CD4-positive, alpha-beta T cell treated with Interleukin-15 for 4 hours (primary cell): ENCODE measurements around the gene THOC1.
"Not testable (repeated sequence)": the region's sequence is repeated elsewhere in the genome, so short reads cannot be mapped to it uniquely, and the experiment has no call there.

Experiments used
- DNase-seq: peaks from one replicate; pipeline ENCODE4 v3.0.0-alpha.2; 2020; ENCODE audit warnings: low spot score

Gene THOC1, protein sequence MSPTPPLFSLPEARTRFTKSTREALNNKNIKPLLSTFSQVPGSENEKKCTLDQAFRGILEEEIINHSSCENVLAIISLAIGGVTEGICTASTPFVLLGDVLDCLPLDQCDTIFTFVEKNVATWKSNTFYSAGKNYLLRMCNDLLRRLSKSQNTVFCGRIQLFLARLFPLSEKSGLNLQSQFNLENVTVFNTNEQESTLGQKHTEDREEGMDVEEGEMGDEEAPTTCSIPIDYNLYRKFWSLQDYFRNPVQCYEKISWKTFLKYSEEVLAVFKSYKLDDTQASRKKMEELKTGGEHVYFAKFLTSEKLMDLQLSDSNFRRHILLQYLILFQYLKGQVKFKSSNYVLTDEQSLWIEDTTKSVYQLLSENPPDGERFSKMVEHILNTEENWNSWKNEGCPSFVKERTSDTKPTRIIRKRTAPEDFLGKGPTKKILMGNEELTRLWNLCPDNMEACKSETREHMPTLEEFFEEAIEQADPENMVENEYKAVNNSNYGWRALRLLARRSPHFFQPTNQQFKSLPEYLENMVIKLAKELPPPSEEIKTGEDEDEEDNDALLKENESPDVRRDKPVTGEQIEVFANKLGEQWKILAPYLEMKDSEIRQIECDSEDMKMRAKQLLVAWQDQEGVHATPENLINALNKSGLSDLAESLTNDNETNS

DNA sequence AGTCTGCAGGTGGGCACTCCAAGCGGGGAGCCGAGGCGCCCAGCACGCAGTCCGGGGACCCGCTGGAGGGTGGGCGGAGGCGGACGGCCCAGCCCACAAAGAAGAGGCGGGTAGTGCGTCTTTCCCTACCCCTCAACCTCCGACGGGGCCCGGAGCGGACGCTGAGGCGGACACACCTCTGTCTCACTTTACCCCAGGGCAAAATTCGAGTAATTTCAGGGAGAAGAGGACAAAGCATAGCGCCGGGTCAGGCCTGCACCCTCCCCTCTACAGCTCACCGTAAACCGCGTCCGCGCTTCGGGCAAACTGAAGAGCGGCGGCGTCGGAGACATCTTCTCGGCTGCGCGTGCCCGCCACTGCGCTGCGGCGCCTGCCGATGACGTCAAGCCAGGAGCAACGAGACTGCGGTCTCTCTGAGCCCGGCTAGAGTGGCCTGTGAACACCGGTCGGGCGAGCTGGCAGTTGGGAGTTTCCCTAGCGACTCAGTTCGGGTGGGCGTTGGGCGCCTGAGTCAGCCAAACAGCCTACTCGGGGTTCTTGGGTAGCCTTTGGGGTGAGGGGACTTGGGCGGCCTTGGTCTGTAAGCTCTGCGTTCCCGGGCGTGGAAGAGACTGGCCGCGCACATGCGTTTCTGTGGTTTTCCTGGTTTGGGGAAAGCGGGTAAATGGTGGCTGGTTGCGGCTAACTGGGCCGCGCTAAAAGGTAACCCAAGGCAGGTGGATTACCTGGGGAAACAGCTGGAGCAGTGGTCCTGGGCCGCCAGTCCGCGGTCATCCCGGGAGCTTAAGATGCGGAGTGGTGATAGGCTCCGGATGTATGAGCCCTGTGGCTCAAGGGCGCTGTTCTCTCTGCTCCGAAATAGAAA lies at the start of gene THOC1:
Gene THOC1 (minus strand): TSS at position 360 of the 865 bp plus-strand sequence. CDS start 28 bp downstream, at position 332.
- peak; percentile 95 for DNase-seq

DNA sequence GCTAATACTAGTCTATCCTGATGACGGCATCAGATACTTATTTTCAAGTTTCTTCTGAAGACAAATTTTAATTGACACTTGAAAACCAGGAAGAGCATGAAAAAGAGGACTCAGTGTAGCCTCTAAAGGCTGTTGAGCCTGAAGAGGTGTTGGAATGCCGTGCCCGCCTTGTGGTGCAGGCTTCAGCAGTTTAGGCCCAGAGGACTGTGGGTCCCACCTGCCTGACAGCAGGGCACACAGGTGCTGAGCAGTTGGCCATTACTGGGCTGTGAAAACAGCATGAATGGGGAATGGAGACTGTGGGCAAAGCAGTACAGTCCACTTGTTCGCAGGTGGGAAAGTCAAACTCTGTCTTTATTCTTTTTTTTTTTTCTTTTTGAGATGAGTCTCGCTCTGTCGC lies 49.8 kb upstream of the THOC1 start:
- DNase-seq = no peak

- DNase-seq = no peak
Measured at GRCh38 chr18:316393-316792, 48.5 kb upstream of the THOC1 start.

DNA sequence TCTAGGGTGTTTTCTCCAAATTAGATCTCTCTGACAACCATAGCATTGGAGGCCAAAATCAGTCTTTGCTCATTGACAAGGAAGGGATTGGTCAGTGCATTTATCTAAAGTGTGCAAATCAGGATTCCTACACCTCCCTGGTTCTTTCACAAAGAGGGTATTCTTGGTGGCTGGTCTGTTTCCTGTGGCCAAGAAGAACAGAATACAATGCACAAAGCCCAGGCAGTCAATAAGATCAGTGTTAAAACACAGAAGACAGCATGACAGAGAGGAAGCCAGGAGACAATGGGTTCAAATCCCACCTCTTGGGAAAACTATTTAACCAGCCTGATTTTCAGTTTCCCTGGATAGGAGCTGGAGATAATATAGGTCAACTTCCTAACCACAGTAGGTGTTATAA lies 46.1 kb upstream of the THOC1 start:
- no peak for DNase-seq

DNA sequence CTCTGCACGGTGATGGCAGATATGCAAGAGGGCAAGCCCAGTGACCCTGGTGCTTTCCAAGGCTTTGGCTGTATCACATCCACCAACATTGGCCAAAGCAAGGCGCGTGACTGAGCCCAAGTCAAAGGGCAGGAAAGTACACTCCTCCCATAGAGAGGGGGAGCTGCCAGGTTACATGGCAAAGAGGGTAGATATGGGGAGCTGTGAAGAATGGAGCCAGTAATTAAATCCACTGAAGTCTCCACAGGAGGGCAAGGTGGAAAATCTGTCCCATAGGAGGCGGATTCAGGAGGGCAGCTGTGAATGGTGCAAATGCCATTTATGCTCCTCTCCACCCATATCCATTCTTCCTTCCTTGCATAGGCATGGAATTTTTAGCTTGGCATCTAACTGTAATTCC lies 44.6 kb upstream of the THOC1 start:
- DNase-seq = no peak

DNA sequence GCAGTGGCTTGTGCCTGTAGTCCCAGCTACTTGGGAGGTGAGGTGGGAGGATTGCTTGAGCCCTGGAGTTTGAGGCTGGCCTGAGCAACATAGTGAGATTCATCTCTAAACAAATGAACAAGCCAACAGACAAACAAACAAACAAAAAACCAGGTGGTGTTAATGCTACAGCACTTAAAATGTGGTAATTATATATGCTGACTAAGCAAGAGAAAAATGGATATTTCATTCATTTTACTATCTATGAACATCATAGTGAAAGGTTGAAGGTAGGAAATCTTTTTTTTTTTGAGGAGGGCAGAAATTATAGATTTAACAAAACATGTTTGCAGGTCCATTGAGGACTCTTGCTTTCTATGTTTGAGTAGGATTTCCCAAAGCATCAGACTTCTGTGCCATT lies 42.2 kb upstream of the THOC1 start:
- DNase-seq = no peak

DNA sequence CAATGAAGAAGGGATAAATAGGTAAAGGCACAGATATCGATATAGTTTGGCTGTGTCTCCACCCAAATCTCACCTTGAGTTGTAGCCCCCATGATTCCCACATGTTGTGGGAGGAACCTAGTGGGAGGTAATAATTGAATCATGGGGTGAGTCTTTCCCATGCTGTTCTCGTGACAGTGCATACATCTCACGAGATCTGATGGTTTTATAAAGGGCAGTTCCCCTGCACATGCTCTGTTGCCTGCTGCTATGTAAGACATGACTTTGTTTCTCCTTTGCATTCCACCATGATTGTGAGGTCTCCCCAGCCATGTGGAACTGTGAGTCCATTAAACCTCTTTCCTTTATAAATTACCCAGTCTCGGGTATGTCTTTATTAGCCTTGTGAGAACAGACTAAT lies 40.2 kb upstream of the THOC1 start:
- DNase-seq = not testable (repeated sequence)

DNA sequence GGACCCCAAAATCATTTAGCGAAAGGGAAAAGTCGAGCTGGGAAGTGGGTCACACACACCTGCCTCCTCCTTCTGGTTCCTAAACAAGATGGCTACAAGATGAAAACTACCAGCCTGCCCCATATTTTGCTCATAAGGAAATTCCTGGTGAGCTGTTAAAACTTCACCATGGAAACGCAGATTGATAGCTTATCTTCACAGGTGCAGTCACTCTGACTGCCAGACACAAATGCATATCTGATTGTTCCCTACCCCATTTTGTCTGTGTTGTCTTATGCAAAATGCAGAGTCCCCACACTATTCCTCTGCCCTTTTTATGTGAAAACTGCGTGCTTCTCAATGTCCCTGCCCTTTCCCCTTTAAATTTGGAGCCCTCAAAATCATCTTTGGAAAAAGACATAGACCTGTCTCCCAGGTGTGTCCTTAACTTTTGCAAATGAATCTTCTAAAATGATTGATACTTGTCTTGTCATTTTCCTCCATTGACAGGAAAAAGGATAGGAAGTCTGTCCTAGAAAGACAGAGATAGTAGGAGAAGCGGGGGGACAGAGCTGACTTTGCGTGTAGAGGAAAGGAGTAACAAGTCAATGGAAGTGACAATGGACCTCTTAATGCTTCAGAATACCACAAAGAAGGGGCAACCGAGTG lies 38.9 kb upstream of the THOC1 start:
- DNase-seq = no peak

DNA sequence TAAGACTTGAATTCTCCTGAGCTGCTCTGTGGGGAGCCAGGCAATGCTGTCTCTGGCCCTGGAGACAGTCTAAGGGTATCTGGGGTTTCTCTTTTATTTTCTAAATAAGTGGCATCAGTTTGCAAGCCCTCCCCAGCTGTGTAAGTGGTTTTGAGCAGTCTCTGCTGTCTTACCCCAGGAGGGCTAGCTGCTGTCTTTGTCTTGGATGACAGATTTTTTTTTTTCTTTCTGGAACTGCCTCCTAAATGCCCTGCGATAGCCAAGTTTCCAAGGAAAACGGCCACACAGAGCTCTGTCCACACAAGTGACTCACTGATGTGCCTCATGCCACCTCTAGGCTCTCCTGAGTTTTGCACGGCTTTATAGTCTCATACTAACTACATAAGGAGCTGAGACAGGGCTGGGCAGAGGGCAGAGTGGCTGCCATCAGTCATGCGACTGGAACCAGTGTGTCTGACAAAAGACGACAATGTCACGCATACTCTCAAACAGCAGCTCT lies 37.2 kb upstream of the THOC1 start:
- no peak for DNase-seq

DNA sequence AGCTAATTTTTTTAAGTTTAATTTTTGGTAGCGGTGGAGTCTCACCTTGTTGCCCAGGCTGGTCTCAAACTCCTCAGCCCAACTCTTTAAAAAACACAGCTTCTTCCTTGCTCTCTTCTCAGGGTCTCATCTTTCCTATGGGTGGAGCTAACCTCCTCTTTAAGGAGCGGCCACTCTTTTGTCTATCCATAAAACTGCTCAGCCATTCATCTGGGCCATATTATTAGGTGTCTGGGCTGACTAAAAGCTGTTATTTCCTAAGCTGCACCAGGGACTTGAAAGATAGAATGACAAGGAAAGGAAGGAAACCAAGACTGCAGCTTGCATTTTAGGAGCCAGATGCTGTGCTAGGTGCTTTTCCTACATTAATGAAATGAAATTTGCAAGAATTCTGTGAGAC lies 35.8 kb upstream of the THOC1 start:
- DNase-seq = no peak

GRCh38 chr18:303011-303410 lies 35.2 kb upstream of the THOC1 start:
- DNase-seq = no peak

GRCh38 chr18:302097-302496 lies 34.2 kb upstream of the THOC1 start:
- DNase-seq = no peak

DNA sequence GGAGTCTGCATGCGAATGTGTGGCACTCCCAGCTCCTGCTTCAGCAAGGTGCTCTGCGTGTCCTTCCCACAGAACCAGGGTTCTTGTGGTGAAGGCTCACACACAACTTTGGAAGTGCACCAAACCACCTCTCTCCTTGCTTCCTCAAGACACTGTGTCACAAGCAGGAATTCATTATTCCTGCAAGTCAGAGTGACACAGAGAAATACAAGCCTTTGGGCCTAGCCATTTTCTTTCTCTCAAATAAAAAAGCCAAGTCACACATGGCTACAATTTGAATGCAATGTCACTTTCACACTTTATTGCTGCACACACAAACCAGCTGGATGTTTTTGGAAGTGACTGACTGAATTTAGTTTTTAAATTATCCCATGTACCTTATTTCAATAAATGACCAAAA lies 30.1 kb upstream of the THOC1 start:
- no peak for DNase-seq

DNA sequence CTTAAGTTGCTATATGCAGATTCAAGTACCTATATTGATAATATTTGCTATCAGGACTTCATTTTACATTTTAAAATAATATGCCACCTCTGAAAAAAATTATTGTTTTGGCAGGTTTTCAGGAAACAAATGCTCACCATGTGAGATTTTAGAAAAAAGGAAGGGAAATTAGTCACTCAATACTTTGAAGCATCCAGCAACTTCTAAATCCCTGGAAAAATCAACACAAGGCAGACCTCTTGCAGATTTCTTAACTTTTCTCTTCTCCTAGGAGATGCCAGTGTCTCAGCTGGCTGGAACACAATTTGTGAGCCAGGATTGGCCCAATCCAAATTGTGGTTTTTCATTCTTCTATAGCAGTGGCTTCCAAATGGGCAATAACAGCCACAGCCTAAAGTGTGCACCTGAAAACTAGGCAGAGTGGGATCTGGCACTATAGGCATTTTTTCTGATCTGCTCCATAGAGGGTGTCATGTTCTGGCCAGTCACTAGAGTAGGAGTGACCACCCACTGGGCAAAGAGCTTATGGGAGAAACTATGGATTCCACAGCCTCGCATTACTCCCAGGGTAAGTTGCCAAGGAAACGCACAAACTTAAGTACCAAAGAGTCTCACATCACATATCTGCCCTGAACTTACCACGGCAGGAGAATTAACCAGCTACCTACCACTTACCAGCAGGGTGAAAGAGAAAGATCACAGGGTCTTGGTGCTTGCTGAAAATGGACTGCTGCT lies 28.1 kb upstream of the THOC1 start:
- DNase-seq = no peak

DNA sequence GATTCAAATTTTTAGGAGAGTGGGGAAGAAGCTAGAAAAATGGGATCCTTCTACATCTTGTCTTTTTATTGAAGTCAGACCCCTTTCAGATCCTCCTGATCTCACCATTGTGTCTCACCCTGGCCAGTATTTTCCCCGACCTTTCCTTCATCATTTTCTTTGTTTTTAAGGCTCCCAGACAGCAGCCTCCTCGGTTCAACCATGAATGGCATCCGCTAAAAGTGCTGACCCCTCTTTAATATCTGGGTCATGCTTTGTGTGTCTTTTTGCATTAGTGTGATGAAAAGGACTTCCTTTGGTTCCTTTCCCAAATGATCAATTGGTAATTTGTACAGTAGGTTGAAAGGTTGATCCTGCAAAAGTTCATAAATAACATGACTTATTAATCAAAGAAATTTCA lies 26.7 kb upstream of the THOC1 start:
- no peak for DNase-seq

DNA sequence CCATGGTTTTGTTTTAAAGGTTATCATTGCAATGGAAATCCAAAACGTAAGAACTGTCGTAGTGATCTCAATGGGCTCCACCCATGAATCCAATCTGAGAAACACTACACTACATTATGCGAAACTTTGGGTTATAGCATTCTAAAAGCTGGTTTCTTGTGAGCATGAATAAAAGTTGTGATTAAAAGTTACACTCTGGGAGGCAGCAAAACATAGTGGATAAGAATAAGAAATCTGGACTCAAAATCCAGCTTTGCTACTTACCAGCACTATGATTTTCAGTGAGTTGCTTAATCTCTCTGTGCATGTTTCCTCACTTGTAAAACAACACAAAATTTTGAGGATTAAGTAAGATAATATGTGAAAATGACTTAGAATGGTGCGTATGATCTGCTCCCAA lies 25.7 kb upstream of the THOC1 start:
- no peak for DNase-seq

DNA sequence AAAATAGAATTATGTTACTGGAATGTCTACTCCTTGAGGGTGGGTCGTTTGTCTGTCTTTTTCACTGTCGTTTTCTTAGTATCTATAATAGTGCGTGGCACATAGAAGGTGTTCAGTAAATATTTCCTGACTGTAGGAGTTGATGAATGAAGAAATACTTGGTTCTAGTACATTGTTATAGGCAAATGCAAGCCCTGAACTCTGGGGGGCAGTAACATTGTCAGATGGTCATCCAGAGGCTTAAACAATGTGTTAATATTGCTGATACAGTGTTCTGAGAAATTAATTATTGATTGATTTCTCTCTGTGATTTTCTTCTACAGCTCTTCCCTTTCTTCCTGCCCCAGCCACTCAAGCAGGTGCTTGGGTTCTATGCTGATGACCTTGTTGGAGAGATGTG lies 24.4 kb upstream of the THOC1 start:
- DNase-seq = no peak

DNA sequence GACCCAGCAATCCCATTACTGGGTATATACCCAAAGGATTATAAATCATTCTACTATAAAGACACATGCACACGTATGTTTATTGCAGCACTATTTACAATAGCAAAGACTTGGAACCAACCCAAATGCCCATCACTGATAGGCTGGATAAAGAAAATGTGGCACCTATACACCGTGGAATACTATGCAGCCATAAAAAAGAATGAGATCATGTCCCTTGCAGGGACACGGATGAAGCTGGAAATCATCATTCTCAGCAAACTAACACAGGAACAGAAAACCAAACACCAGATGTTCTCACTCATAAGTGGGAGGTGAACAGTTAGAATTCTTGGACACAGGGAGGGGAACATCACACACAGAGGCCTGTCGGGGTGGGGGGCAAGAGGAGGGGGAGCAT lies 22.1 kb upstream of the THOC1 start:
- DNase-seq = not testable (repeated sequence)

GRCh38 chr18:289026-289425 lies 21.2 kb upstream of the THOC1 start:
- DNase-seq = no peak

DNA sequence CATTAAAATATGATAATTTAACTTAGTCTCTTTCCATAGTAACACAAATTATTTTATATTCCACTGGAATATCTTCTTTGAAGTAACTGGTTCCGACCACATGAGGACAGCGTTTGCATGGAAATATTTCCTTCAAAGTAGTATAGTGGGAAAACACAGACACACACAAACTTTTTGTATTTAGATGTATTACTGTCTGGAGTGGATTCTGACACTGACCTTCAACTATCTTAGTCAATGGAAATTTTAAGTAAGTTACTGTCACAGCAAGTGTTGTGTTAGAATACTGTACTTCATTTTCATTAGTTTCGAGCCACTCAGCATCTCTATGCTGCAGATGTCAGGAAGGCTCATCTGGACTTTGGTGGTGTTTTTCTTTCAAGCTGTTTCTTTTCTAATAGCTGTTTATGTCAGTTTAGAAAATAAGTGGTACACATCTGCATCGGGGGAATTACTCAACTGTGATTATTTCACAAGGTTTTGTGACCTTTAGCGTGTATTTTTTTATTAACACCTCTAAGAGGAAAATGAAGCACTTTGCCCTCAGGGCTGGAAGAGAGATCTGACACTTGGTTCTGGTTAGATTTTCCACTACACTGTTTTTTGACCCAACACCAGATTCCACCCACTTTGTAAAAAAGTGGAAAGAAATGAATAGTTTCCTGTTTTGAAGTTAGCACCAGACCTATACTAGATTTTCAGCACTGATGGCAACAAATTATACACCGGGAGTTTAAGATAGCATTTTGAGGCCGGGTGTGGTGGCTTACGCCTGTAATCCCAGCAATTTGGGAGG lies 18.9 kb upstream of the THOC1 start:
- DNase-seq = no peak

GRCh38 chr18:285817-286216 lies 18.0 kb upstream of the THOC1 start:
- no peak for DNase-seq
